Left ventricle myocardium superior (tissue), 1 donor: Measurements from ENCODE around the gene CACNA1D. TPM values are rescaled to one million over a fixed set of nuclear protein-coding genes. Genes with fewer than 3 reads are reported as not detected.
"Not testable (repeated sequence)": the region's sequence is repeated elsewhere in the genome, so short reads cannot be mapped to it uniquely, and the experiment has no call there.

ENCODE experiments used
- ATAC-seq: fragments of 200-7000 bp; cut with Tn5 transposase; one replicate; pipeline ENCODE4 v1.9.1; 2020; ENCODE audit warnings: mild to moderate bottlenecking, moderate library complexity
- DNase-seq: peaks from one replicate; pipeline ENCODE4 v3.0.0-alpha.2; 2020
- intact Hi-C: fragments of 100-400 bp; cut with micrococcal nuclease; formaldehyde crosslinking; loops from one replicate; pipeline ENCODE4 v1.11.0; 2022
- total RNA-seq: library from RNA; stranded (reverse); fragmentation: NEBNext Ultra II Directional; extraction: Animal tissue kit (Norgen Biotek cat#: 25700); gene quantifications from one replicate; pipeline ENCODE4 v1.2.1, GENCODE V29; 2021
- donor health status: DM: no; HTN: yes; CAD: no; lungs with severe emphysema.

CACNA1D gene
- total RNA-seq, 1 donor from 2014 or later, result 1.0 TPM

DNA sequence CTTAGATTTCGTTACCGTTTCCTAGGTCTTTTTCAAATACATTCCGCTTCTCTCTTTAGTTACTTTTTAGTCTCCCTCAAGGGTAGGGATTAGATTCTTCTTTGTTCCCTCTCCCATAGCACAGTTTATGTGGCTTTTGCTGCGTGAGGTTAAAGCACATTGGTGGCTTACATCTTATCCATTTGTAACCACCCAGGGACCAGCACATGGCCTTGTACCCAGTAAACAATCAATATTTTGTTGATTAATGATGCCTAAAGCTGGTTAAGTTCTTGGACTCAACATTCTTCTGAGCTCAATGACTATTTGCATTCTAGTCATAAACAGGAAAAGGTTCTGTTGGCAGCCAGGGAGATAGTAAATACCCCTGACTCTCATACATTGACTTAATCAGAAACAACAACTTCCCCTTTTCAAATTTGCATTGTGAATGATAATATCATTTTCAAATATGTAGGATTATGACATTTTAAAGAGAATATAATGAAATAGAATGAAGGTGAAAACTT is 60.2 kb downstream of the CACNA1D start:
- ATAC-seq, result no peak
- DNase-seq, result no peak
- intact Hi-C loops, result no loop called here

DNA sequence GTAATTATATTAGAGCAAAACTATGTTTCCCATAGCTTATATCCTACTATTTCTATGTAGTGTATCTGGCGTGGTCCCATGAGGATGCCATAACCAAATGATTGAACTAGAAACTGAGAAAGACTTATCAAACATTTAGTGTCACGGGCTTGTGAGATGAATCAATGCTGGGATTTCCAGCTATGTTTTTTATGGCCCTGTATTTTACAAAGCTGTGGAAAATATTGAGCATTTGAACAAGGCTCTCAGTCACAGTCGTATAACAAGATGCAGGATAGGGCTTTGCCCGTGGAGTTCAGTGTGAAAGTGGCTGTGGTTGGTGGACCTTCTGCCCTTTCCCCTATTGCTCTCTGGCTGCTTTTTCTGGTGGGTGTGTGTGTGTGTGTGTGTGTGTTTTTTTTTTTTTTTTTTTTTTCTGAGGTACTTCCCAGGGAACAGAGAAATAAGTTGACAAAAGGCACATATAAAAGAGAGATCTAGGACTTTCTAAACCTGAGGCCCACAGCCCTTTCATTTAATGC is 60.7 kb downstream of the CACNA1D start:
- intact Hi-C loops, result no loop called here
- no peak for DNase-seq
- ATAC-seq, result no peak

DNA sequence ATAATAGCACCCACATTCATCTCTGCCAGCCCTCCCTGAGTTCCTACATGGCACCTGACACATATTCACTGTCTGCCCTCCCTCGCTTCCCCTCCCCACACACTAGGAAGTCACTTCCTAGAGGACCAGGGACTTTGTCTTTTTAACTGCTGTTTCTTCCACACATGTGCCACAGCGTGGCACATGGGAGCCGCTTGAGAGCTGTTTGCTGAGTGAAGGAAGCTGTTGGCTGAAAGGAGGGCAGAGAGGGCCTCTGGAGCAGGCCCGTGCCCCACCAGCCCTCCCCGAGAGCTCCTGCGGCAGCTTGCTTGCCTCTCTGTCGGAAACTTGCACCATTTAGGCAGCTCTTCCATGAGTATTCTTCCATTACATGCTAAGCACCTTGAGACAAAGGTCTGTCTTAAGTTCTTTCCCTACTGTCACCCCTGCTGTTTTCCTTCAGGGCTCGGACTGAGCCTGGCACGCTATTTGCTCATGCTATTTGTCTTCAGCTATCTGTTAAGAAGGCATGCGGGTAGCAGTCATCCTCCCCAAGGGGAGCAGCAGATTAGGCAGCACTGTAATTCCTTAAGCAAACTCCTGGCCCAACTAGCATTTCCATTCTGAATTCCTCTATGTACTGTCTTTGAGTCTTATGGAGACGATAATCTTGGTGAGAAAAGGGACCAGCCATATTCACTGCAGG is 72.2 kb downstream of the CACNA1D start:
- DNase-seq, result no peak
- intact Hi-C loops, result no loop called here
- ATAC-seq, result no peak

DNA sequence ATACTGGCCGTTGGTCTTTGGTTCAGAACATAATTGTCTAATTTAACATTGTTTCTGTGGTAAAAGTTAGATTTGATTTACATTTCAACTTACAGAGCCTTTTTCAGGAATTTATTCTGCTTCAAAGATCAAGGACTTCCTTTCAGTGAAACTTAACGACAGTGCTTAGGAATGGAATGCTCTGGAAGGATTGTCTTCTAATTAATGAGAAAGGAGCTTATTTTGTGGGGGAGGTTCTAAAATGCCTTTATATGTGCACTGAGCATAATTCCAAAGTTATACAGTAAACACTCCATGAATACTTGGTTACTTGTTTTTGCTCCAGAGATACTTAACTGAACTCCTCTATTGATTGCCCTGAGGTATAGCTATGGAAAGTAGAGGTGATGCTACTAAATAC is 75.7 kb downstream of the CACNA1D start:
- no peak for ATAC-seq
- intact Hi-C loops, result no loop called here
- DNase-seq, result no peak

DNA sequence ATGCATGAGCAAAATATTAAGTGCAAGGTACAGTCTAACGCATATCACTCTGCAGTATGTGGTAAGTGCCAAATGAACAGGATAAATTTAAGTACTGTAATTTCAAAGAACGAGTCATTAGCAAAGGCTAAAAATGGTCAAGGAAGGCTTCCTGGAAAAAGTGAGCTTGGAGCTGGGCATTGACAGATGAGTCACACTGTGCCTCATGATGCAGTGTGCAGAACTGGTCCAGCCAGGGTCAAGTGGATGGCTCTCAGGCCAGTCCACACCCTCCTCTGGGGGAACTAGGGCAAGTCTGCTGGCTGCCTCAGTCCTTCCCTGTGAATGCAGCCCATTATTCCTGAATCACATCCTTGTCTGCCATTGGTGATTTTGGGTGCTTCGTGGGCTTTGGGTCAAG is 76.3 kb downstream of the CACNA1D start:
- intact Hi-C loops, result no loop called here
- ATAC-seq (no peak), DNase-seq (no peak)

DNA sequence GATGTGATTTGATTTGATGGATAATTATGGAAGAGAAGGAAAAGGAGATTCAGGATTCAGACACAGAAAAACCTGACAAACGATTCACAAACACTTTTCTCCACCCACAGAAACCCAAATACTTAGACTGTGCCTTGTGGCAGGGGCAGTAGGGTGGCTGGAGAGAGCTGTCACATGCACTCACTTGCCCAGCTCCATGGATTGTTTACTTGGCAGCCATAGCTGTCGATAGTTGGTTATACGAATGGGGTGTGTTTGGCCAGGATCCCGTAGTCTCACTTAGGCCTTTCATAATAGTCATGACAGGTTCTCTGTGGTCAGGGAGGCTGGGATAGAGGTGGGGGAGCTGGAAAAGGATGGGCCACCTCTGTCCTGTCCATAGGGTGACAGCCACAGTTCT is 76.9 kb downstream of the CACNA1D start:
- DNase-seq, result no peak
- no peak for ATAC-seq
- intact Hi-C loops, result no loop called here

DNA sequence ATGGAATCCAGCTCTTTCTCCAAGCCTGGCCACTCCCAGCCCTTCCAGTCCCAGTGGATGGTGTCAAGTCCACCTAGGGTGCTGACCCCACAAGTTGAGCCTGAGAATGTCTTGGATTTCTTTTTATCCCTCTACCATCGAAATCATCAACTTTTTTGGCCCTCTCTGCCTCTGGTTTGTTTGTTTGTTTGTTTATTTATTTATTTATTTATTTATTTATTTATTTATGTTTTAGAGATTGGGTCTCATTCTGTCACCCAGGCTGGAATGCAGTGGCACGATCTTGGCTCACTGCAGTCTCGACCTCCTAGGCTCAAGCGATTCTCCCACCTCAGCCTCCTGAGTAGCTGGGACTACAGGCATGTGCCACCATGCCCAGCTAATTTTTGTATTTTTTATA is 77.8 kb downstream of the CACNA1D start:
- ATAC-seq, result not testable (repeated sequence)

DNA sequence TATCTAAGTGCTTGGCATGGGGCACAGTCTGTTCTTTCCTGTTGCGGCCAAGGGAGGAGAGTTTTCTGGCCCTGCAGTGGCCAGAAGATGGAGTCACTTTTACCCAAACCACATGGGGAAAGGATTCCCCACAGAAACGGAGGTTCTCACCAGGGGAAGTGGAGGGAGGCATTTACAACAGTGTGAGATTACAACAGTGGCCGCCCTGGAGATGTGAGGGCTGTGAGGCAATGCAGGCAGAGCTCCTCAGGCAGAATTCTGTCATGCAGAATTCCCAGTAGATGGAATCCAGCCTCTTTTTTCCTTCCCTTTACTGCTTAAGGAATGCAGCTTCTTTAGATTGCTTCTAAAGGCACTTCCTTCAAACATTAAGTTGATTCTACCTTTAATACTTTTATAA is 83.1 kb downstream of the CACNA1D start:
- no peak for DNase-seq
- intact Hi-C loops, result no loop called here
- ATAC-seq, result no peak

More for the DNA sequence above, 77.8 kb downstream of the CACNA1D start:
- intact Hi-C loops, DNase-seq: not testable (repeated sequence)

DNA sequence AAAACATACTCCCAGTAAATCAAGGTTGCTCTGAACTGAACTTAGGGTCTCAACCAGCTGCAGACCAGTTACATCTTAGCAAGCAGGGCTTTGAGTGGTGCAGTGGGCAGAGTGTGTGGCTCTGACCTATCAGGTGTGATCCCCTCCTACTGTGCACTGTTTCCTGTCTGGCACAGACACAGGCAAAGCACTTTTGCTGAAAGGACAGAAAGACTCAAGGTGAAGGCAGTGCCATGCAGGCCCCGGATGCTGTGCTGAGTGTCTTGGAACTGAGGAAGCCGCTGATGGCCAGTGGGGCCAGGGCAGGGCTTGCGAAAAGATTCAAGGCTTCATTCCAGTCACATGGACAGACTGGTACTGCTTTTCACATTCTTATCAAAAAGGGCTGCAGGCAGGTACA is 85.2 kb downstream of the CACNA1D start:
- DNase-seq, result no peak
- no peak for ATAC-seq
- intact Hi-C loops, result no loop called here

DNA sequence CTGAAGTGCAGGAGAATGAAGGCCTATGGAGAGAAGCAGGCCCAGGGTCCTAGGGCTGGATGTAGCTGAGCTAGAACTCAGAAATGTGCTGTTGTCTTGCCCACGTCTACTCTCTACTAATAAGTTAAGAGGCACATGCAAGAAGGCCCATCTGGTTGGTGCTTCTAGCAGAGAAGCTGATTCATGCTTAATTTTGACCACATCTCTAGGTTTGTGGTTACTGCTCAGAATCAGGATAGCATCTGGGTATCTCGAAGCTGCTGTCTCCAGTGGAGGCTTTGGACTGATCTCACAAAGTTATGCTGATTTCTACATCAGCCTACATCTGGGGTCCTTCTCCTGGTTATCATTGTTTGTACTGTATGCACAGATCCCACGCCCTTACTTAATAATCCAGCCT is 87.3 kb downstream of the CACNA1D start:
- intact Hi-C loops, result no loop called here
- DNase-seq (no peak), ATAC-seq (no peak)

DNA sequence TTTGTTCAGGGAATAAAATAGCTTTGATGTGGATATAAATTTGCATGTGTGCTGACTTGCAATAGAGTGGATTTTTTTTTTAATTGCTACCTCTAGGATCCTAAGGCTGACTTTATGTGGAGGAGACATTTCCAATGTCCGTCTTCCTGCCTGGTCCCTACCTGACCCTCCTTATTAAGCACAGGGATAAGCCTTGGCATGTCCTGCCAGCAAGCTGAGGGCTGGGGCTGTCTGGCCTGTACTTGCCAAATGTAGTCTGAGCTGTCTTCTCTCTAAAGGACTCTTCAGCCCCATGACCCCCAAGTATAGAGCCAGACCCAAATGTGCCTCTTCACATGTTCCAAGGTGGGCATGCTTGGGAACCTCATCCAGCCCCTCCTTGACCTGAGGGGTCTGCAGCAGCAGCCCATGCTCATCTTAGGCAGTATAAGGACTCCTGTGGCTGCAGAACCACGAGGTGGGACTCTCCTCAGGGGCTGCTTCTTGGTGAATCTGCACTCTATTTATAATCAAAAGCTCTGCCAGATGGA is 88.8 kb downstream of the CACNA1D start:
- no peak for ATAC-seq

DNA sequence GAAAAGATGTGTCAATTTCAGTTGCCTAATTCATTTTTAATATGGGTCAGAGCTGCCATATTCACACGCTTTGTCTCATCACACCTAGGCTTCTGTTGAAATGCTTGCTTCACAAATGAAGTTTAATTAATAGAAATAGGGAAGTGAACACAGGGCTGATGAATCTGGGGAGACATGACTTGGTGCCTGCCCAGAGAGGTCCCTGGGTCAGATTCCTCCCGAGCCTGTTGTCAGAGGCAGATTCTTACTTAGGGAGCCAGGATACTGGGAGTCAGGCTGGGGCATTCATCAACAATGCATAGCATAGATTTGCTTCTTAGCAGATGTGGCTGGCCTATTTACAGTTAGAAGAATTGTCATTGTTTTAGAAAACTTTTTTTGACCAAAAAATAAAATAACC is 90.6 kb downstream of the CACNA1D start:
- no peak for DNase-seq
- ATAC-seq, result no peak
- intact Hi-C loops, result no loop called here

More for the DNA sequence above, 88.8 kb downstream of the CACNA1D start:
- intact Hi-C loops, result no loop called here
- no peak for DNase-seq

DNA sequence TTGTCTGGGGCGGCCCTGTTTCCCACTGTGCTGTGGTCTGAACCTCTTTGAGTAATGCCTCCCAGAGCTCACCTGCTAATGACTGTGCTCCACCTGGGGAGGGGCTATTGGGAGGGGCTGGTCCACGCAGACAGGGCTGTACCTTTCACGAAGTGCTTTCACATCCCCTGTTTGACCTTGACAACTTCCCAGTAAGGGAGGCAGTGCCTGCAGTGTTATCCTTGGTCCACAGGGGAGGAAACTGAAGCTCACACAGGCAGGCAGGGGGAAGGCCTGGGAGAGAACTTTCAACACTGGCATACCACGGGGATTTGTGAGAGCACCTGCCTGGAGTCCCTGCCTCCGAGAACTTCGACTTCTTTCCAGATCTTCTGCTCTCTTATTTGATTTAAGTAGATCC is 91.2 kb downstream of the CACNA1D start:
- intact Hi-C loops, result no loop called here
- DNase-seq (no peak), ATAC-seq (no peak)

DNA sequence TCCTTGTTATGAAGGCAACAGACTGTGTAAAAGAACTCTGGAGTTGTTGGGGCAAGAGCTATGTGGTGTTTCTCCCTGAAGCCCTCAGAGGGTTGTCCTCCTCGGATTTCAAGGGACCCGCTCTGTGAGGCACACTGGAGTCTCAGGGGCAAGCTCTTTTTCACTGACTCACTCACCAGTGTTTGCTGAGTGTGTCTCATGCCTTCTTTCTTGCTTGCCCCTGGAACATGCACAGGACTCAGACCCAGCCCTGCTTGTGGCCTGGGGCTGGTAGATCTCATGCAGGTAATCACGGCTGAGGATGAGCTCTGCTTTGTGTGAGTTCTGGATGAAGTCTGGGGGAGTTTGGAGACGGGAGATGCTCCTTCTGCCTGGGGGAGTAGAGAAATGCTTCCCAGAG is 93.7 kb downstream of the CACNA1D start:
- DNase-seq (no peak), ATAC-seq (no peak)
- intact Hi-C loops, result no loop called here

DNA sequence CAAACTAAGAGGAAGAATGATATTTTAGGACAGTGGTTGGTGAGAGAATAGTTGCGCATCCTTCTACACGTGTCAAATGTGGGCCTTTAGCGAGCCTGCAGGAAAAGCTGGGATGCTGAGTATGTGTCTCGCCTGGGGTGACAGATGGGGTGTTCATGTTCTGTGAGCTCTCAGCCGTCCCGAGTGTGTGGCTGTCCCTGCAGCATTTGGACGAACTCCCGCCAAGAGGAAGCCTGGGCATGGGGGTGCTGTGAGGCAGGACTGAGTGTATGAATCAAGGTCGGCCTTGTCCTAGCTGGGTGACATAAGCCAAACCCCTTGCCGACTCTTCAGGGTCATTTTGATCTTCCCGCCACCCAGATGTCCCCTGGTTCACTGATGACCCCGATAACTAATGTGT is 94.8 kb downstream of the CACNA1D start:
- intact Hi-C loops, result no loop called here
- no peak for DNase-seq
- no peak for ATAC-seq

DNA sequence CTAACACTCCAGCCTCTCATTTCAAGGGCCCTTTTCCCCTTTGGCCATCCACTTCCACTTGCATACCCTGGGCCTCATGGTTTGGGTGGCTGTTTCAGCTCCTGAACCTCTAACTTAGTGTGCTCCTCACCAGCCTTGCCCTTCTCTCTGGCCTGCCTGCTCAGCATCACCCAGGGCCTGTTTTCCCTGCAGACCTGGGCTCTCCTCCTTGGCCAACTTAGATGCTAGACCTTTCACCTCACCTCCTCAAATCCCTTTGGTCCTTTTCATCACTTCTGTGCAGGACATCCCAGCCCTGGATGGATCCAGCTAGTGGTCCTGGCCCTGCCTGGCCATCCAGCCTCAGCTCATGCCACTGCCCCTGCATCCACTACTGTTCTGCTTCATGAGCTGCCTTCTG is 95.4 kb downstream of the CACNA1D start:
- intact Hi-C loops, result no loop called here
- ATAC-seq (no peak), DNase-seq (no peak)

DNA sequence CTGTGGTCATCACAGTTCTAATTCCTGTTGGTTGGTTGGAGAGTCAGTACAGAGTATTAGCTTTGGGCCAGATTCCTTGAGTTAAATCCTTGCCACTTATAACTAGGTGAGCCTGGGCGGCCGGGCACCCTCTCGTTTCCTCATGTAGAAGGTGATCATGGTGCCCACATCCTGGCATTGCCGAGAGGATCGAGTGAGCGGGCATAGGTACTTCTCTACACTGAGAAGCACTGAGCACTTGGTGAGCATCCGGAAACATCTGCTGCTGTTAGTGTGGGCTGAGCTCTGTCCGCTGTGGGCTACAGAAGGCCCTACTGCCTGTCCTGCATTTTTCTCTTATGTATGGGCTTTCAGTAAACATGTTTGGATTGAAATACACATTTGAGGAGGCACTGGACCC is 96.2 kb downstream of the CACNA1D start:
- ATAC-seq (no peak), DNase-seq (no peak)
- intact Hi-C loops, result no loop called here

DNA sequence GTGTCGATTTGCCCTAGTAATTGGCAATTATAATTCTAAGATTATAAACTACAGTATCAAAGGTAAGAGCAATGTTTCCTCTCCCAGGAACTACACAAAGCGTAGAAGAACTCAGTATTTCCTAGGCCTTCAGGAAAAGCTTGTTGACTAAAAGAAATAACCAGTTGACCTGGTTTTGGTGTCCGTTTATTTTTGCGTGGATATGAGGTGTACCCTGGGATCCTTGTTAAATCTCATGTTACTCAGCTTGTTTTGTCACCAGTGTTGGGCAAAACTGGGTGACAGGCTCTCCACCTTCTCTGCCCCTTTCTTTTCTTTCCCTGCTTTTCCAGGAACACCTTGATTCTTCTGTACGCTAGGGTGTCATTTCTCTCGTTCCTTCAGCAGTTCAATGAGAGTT is 97.2 kb downstream of the CACNA1D start:
- DNase-seq, result no peak
- no peak for ATAC-seq
- intact Hi-C loops, result no loop called here

DNA sequence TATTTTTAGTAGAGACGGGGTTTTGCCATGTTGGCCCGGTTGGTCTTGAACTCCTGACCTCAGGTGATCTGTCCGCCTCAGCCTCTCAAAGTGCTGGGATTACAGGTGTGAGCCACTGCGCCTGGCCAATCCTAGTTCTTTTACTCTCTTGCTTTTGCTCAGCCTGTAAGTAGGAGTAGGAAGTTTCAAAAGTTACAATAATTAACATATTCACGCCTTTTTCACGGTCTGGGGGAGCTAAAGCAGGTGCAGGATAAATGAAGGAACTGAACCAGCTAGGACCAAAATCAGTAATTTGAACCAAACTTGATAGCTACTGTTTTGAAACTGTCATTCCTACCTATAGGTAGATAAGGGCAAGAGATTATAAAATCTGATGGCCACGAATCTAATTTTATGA is 98.5 kb downstream of the CACNA1D start:
- intact Hi-C loops, result no loop called here
- ATAC-seq, result no peak

DNA sequence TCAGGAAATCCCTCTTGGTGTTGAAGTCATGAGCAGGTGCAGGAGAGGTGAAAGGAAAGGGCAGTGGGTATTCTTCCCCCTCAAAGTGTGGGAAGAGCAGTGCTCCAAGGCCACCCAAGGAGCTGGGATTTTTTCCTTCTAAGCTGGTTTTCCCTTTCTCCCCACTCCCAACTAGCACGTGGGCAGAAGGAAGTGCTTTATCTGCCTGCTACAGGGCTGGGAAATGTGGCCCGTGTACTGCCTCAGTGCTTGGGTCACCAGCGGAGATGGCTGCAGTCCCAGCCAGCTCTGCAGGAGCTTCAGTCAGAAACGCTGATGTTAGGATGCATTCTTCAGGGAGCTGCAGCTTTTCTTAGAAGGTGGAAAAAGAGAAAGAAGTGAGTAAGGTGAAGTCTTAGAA is 99.2 kb downstream of the CACNA1D start:
- ATAC-seq (no peak), DNase-seq (no peak)
- intact Hi-C loops, result no loop called here

More for the DNA sequence above, 98.5 kb downstream of the CACNA1D start:
- DNase-seq, result no peak

DNA sequence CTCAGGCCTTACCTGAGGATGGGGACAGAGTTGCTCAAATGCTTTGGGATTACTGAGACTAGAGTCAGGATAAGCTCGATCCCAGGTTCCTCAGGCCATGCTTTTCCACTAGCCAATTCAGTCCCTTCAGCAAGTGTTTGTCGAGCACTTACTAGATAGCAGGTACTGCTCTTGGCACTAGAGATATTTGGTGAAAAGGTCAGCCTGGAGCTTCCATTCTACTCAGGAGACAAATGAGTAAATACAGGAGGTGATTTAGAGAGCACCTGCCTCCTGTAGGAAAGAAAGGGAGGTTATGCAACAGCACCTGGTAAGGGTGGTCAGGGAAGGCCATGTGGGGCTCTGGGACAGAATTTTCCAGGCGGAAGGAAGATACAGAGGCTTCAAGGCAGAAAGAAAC is 99.9 kb downstream of the CACNA1D start:
- DNase-seq (no peak), ATAC-seq (no peak)
- intact Hi-C loops, result no loop called here
